Pancreas (tissue), 10 donors: ENCODE results near the gene TLE7. TPM values are rescaled to one million over a fixed set of nuclear protein-coding genes. Genes with fewer than 3 reads are reported as not detected.

ENCODE experiments used
- ATAC-seq, 4 donors: fragments of 200-7000 bp; cut with Tn5 transposase; one replicate each; pipeline versions ENCODE4 v1.8.0 to v1.9.1; 2020; ENCODE audit warnings: mild to moderate bottlenecking in 4 of 4, moderate library complexity in 4 of 4
- DNase-seq, 6 donors: peaks; one replicate each; pipeline ENCODE4 v3.0.0-alpha.2; 2020
- FAIRE-seq: peaks from 2 replicates; lab custom pipeline; 2012; peaks lifted over from hg19 to GRCh38; lab: Jason Lieb, UNC
- H3K27ac ChIP-seq, 4 donors: fragments of 200-600 bp; sonication (generic); 1 replicate in 3 of 4; 2 replicates in 1 of 4; pipeline versions ENCODE4 v1.5.0 to v1.8.0; 2020
- H3K27me3 ChIP-seq, 4 donors: fragments of 200-600 bp; one replicate each; pipeline ENCODE4 v1.8.0; 2021
- H3K36me3 ChIP-seq, 3 donors: fragments of 200-600 bp; sonication (generic) in 1 of 3; one replicate each; pipeline versions ENCODE4 v1.5.0 to v1.8.0; 2020 to 2021
- H3K4me1 ChIP-seq, 3 donors: fragments of 200-600 bp; one replicate each; pipeline ENCODE4 v1.8.0; 2021
- H3K4me3 ChIP-seq, 4 donors: fragments of 200-600 bp; sonication (generic) in 2 of 4; one replicate each; pipeline versions ENCODE4 v1.5.0 to v1.8.0; 2020 to 2021
- H3K9me3 ChIP-seq, 4 donors: fragments of 200-600 bp; one replicate each; pipeline ENCODE4 v1.8.0; 2021
- CTCF ChIP-seq, 4 donors: fragments of 200-600 bp; sonication (generic) in 3 of 4; IDR thresholded peaks; one replicate each; pipeline versions ENCODE4 v1.5.0 to v1.8.0; 2021; ENCODE audit warnings: antibody characterized with exemption in 4 of 4
- WGBS, 2 donors: extraction: QIAGEN DNeasy Blood & Tissue Kit; methylation state at CpG; one replicate each; pipeline ENCODE4 v1.1.7; 2013; 5-methylcytosine and 5-hydroxymethylcytosine counted together
- intact Hi-C, 3 donors: fragments of 100-400 bp; cut with DNase I; formaldehyde crosslinking; loops; one replicate each; pipeline versions ENCODE4 v1.11.1 to v1.14.2; 2022
- polyA plus RNA-seq, 2 donors: library from polyadenylated mRNA; stranded (reverse); fragments of 200-250 nt; gene quantifications; one replicate each; pipeline ENCODE4 v1.2.3, GENCODE V29; 2013
- total RNA-seq, 6 donors: library from RNA; stranded (reverse); fragmentation: NEBNext Ultra II Directional in 4 of 6; extraction: Animal tissue kit (Norgen Biotek cat#: 25700) in 4 of 6; gene quantifications; one replicate each; pipeline versions ENCODE4 v1.2.1 to v1.2.4, GENCODE V29; 2021 to 2023
- donor health status: healthy with polysubstance abuse.
- donor health status: DM: no; HTN: no; CAD: no; lungs with moderate emphysema.
- donor health status: DM: no; HTN: no; CAD: no.
- donor health status: control.
- donor health status: control.
- donor health status: Bipolar disorder and iron deficiency.
- donor health status: DM: yes; HTN: yes; CAD: no.
- donor health status: DM: no; HTN: no; CAD: no.
- donor health status: DM: no; HTN: no; CAD: no.
- donor health status: DM: yes; HTN: yes; CAD: no.

TLE7 gene
- total and polyA plus RNA-seq, 8 donors, result not detected

- WGBS, 2 donors, result 31 to 40% methylated on average over 9 of the region's 9 CpGs
Measured at GRCh38 chr16:71467810-71468209, 26.0 kb upstream of the TLE7 start.

GRCh38 chr16:71464231-71464630 lies 22.4 kb upstream of the TLE7 start:
- Histone ChIP-seq H3K9me3 (no peaks in the 10 kb centered on the region), H3K27ac (no peak overlapping the region)

More at GRCh38 chr16:71467810-71468209, 26.0 kb upstream of the TLE7 start:
- no peaks in the 10 kb centered on the region for H3K27me3 ChIP-seq
- ATAC-seq (peak in 3 of 4 donors; percentile 40 to 85 (median 67)), DNase-seq (peak in 1 of 6 donors; percentile 9), FAIRE-seq (no peak)
- TF ChIP-seq CTCF (IDR thresholded peaks at IDR 0.05), result no peak
- no peaks in the 10 kb centered on the region for H3K9me3 ChIP-seq
- intact Hi-C loops, result no loop called here
- peaks cover 0 to 1% (median 0%) of the 10 kb centered on the region in 3 donors for H3K4me1 ChIP-seq
- H3K4me3 ChIP-seq, result no peak overlapping the region
- no peaks in the 10 kb centered on the region for H3K36me3 ChIP-seq
- no peak overlapping the region for H3K27ac ChIP-seq

GRCh38 chr16:71461686-71462648 lies 20.1 kb upstream of the TLE7 start, which contains the start of gene ZNF23:
ZNF23 (minus strand) TSS chr16:71462247; CDS start chr16:71456796, 5,451 bp downstream.
- DNase-seq (peak; percentile 73 to 96 (median 84)), FAIRE-seq (no peak), ATAC-seq (peak; percentile 99 to 100 (median 100))
- Histone ChIP-seq H3K27ac (peak within 1 kb of the TSS; percentile 61 to 77 (median 72)), H3K9me3 (no peaks in the 10 kb centered on the region), H3K4me1 (peaks cover 0 to 11% (median 8%) of the 10 kb centered on the region in 3 donors), H3K27me3 (no peaks in the 10 kb centered on the region), H3K4me3 (peak within 1 kb of the TSS; percentile 89 to 100 (median 98)), H3K36me3 (no peaks in the 10 kb centered on the region)
- no peak for TF ChIP-seq CTCF (IDR thresholded peaks at IDR 0.05)
- intact Hi-C loops, result no loop called here
- WGBS, 2 donors, result 0 to 1% methylated on average over 52 of the region's 52 CpGs

More at GRCh38 chr16:71464231-71464630, 22.4 kb upstream of the TLE7 start:
- ATAC-seq (no peak), DNase-seq (no peak), FAIRE-seq (no peak)
- intact Hi-C loops, result no loop called here
- no peak overlapping the region for H3K4me3 ChIP-seq
- H3K4me1 ChIP-seq, result peaks cover 0 to 11% (median 8%) of the 10 kb centered on the region in 3 donors
- no peak for TF ChIP-seq CTCF (IDR thresholded peaks at IDR 0.05)
- no peaks in the 10 kb centered on the region for H3K27me3 ChIP-seq
- 44 to 48% methylated on average over 1 of the region's 1 CpG for WGBS, 2 donors
- H3K36me3 ChIP-seq, result no peaks in the 10 kb centered on the region

- no peak for FAIRE-seq
- 99 to 100% methylated on average over 1 of the region's 1 CpG for WGBS, 2 donors
- no peaks in the 10 kb centered on the region for H3K9me3 ChIP-seq
- intact Hi-C loops, result no loop called here
- H3K36me3 ChIP-seq, result no peaks in the 10 kb centered on the region
- no peak for DNase-seq
- no peaks in the 10 kb centered on the region for H3K27me3 ChIP-seq
- H3K4me1 ChIP-seq, result peaks cover 0 to 11% (median 8%) of the 10 kb centered on the region in 3 donors
- no peak overlapping the region for H3K27ac ChIP-seq
- no peak for TF ChIP-seq CTCF (IDR thresholded peaks at IDR 0.05)
- H3K4me3 ChIP-seq, result peak overlapping the region in 2 of 4 donors; percentile 98 to 99
- ATAC-seq, result no peak
Measured at GRCh38 chr16:71460941-71461340, 19.1 kb upstream of the TLE7 start.
